ENCODE results near the gene CDK5RAP1. TPM values are rescaled to one million over a fixed set of nuclear protein-coding genes. Genes with fewer than 3 reads are reported as not detected.

Gene CDK5RAP1
- total RNA-seq, 1 donor from 2014 or later: 25.3 TPM

- H3K36me3 Mint-ChIP-seq (ENCODE audit: unreplicated experiment): peaks cover 21% of the 10 kb centered on the region
- no peaks in the 10 kb centered on the region for H3K27me3 Mint-ChIP-seq (ENCODE audit: unreplicated experiment)
- no peak for TF ChIP-seq CTCF (IDR thresholded peaks at IDR 0.05)
- no peak overlapping the region for H3K27ac Mint-ChIP-seq (ENCODE audit: unreplicated experiment)
- H3K4me3 Mint-ChIP-seq (ENCODE audit: unreplicated experiment): no peak overlapping the region
- H3K9me3 Mint-ChIP-seq (ENCODE audit: unreplicated experiment): no peaks in the 10 kb centered on the region
- H3K4me1 Mint-ChIP-seq (ENCODE audit: unreplicated experiment): peaks cover 4% of the 10 kb centered on the region
- DNase-seq (ENCODE audit: extremely low spot score, unreplicated experiment): no peak
Observed at GRCh38 chr20:33408716-33409654, 7.7 kb upstream of the CDK5RAP1 start.

- TF ChIP-seq CTCF (IDR thresholded peaks at IDR 0.05): no peak
- Mint-ChIP-seq H3K27me3 (ENCODE audit: unreplicated experiment) (no peaks in the 10 kb centered on the region), H3K9me3 (ENCODE audit: unreplicated experiment) (no peaks in the 10 kb centered on the region), H3K4me1 (ENCODE audit: unreplicated experiment) (peaks cover 6% of the 10 kb centered on the region), H3K4me3 (ENCODE audit: unreplicated experiment) (no peak overlapping the region), H3K36me3 (ENCODE audit: unreplicated experiment) (peaks cover 21% of the 10 kb centered on the region), H3K27ac (ENCODE audit: unreplicated experiment) (peak overlapping the region; percentile 50)
- DNase-seq (ENCODE audit: extremely low spot score, unreplicated experiment): no peak
Observed at GRCh38 chr20:33408313-33408712, 7.0 kb upstream of the CDK5RAP1 start.

GRCh38 chr20:33407796-33408195 is 6.5 kb upstream of the CDK5RAP1 start:
- Mint-ChIP-seq H3K27me3 (ENCODE audit: unreplicated experiment) (no peaks in the 10 kb centered on the region), H3K9me3 (ENCODE audit: unreplicated experiment) (no peaks in the 10 kb centered on the region), H3K36me3 (ENCODE audit: unreplicated experiment) (peaks cover 21% of the 10 kb centered on the region), H3K27ac (ENCODE audit: unreplicated experiment) (peak overlapping the region; percentile 50), H3K4me1 (ENCODE audit: unreplicated experiment) (peaks cover 6% of the 10 kb centered on the region), H3K4me3 (ENCODE audit: unreplicated experiment) (no peak overlapping the region)
- DNase-seq (ENCODE audit: extremely low spot score, unreplicated experiment): no peak
- TF ChIP-seq CTCF (IDR thresholded peaks at IDR 0.05): no peak

GRCh38 chr20:33407251-33407650 is 5.9 kb upstream of the CDK5RAP1 start:
- Mint-ChIP-seq H3K4me1 (ENCODE audit: unreplicated experiment) (peaks cover 10% of the 10 kb centered on the region), H3K27me3 (ENCODE audit: unreplicated experiment) (no peaks in the 10 kb centered on the region), H3K27ac (ENCODE audit: unreplicated experiment) (no peak overlapping the region), H3K36me3 (ENCODE audit: unreplicated experiment) (peaks cover 21% of the 10 kb centered on the region), H3K4me3 (ENCODE audit: unreplicated experiment) (no peak overlapping the region), H3K9me3 (ENCODE audit: unreplicated experiment) (no peaks in the 10 kb centered on the region)
- DNase-seq (ENCODE audit: extremely low spot score, unreplicated experiment): no peak
- no peak for TF ChIP-seq CTCF (IDR thresholded peaks at IDR 0.05)

- no peak for DNase-seq (ENCODE audit: extremely low spot score, unreplicated experiment)
- Mint-ChIP-seq H3K4me1 (ENCODE audit: unreplicated experiment) (peaks cover 33% of the 10 kb centered on the region), H3K36me3 (ENCODE audit: unreplicated experiment) (peaks cover 16% of the 10 kb centered on the region), H3K4me3 (ENCODE audit: unreplicated experiment) (no peak overlapping the region), H3K27ac (ENCODE audit: unreplicated experiment) (no peak overlapping the region), H3K9me3 (ENCODE audit: unreplicated experiment) (no peaks in the 10 kb centered on the region), H3K27me3 (ENCODE audit: unreplicated experiment) (no peaks in the 10 kb centered on the region)
- TF ChIP-seq CTCF (IDR thresholded peaks at IDR 0.05): no peak
Observed at GRCh38 chr20:33404281-33404680, 3.0 kb upstream of the CDK5RAP1 start.

Data from osteocyte (in vitro differentiated cells).